HepG2 (cell line): ENCODE results near the gene MAGEA4. TPM values are rescaled to one million over a fixed set of nuclear protein-coding genes. Genes with fewer than 3 reads are reported as not detected.

ENCODE experiments used
- ARID3A ChIP-seq: IDR thresholded peaks from 2 replicates; pipeline ENCODE4 v1.6.1; 2012; ENCODE audit warnings: low read depth, low read length, improper control_type of control experiment
- DBP ChIP-seq: sonication (generic); formaldehyde crosslinking; IDR thresholded peaks from 2 replicates; pipeline ENCODE4 v1.4.0; 2020; ENCODE audit warnings: missing genetic modification reagents; ENCODE audit errors: not compliant biosample characterization
- FOXA3 ChIP-seq: IDR thresholded peaks from 2 replicates; pipeline ENCODE4 v1.6.1; 2016; ENCODE audit warnings: missing genetic modification reagents, missing compliant biosample characterization
- FOXP4 ChIP-seq: sonication (generic); formaldehyde crosslinking; IDR thresholded peaks from 2 replicates; pipeline ENCODE4 v1.4.0; 2020; ENCODE audit warnings: missing genetic modification reagents
- HDAC2 ChIP-seq: sonication (generic); formaldehyde crosslinking; IDR thresholded peaks from 2 replicates; pipeline ENCODE4 v1.4.0; 2020; ENCODE audit warnings: missing genetic modification reagents
- KDM2A ChIP-seq: sonication (generic); formaldehyde crosslinking; IDR thresholded peaks from 2 replicates; pipeline ENCODE4 v1.4.0; 2020; ENCODE audit warnings: low read depth, missing genetic modification reagents, borderline replicate concordance
- MAFK ChIP-seq, 2 experiments: IDR thresholded peaks in 1 of 2; conservative IDR thresholded peaks in 1 of 2; 2 replicates each; pipeline ENCODE4 v1.6.1; 2011; ENCODE audit warnings: improper control_type of control experiment in 2 of 2, low read length in 2 of 2
- MEIS2 ChIP-seq: sonication (generic); formaldehyde crosslinking; IDR thresholded peaks from 2 replicates; pipeline ENCODE4 v1.9.0; 2021; ENCODE audit warnings: mild to moderate bottlenecking, missing genetic modification reagents
- MYPOP ChIP-seq: sonication (generic); formaldehyde crosslinking; IDR thresholded peaks from 2 replicates; pipeline ENCODE4 v1.8.1; 2023; ENCODE audit warnings: mild to moderate bottlenecking, moderate library complexity, missing genetic modification reagents
- POGZ ChIP-seq: sonication (generic); formaldehyde crosslinking; IDR thresholded peaks from 2 replicates; pipeline ENCODE4 v1.4.0; 2020; ENCODE audit warnings: mild to moderate bottlenecking, missing genetic modification reagents
- RCOR2 ChIP-seq: IDR thresholded peaks from 2 replicates; pipeline ENCODE4 v1.6.1; 2016; ENCODE audit warnings: missing biosample characterization, missing genetic modification reagents
- SALL2 ChIP-seq: sonication (generic); formaldehyde crosslinking; IDR thresholded peaks from 2 replicates; pipeline ENCODE4 v1.8.1; 2023; ENCODE audit warnings: mild to moderate bottlenecking, missing genetic modification reagents, inconsistent platforms
- SMC3 ChIP-seq: IDR thresholded peaks from 2 replicates; pipeline ENCODE4 v1.6.1; 2011; ENCODE audit warnings: low read length, improper control_type of control experiment
- ZBTB37 ChIP-seq: sonication (generic); formaldehyde crosslinking; IDR thresholded peaks from 2 replicates; pipeline ENCODE4 v1.4.0; 2020; ENCODE audit warnings: mild to moderate bottlenecking, missing genetic modification reagents
- ZNF234 ChIP-seq: sonication (generic); formaldehyde crosslinking; conservative IDR thresholded peaks from 2 replicates; pipeline ENCODE4 v1.5.1; 2020; ENCODE audit warnings: mild to moderate bottlenecking, missing genetic modification reagents
- ZNF350 ChIP-seq: sonication (generic); formaldehyde crosslinking; IDR thresholded peaks from 2 replicates; pipeline ENCODE4 v1.4.0; 2020; ENCODE audit warnings: mild to moderate bottlenecking, low read depth, missing genetic modification reagents, borderline replicate concordance
- ZNF580 ChIP-seq: IDR thresholded peaks from 2 replicates; pipeline ENCODE4 v1.6.1; 2016; ENCODE audit warnings: low read depth, borderline replicate concordance
- ZNF589 ChIP-seq: sonication (generic); formaldehyde crosslinking; conservative IDR thresholded peaks from 2 replicates; pipeline ENCODE4 v1.8.0; 2022; ENCODE audit warnings: mild to moderate bottlenecking, moderate library complexity, missing genetic modification reagents
- ZNF614 ChIP-seq: IDR thresholded peaks from 2 replicates; pipeline ENCODE4 v1.6.1; 2018; ENCODE audit warnings: missing biosample characterization, missing genetic modification reagents, inconsistent platforms, borderline replicate concordance
- ZNF770 ChIP-seq: sonication (generic); formaldehyde crosslinking; IDR thresholded peaks from 2 replicates; pipeline ENCODE4 v1.5.0; 2020; ENCODE audit warnings: mild to moderate bottlenecking, missing genetic modification reagents
- polyA plus RNA-seq, 8 experiments: library from polyadenylated mRNA; depleted of rRNA in 3 of 8; stranded (reverse) in 7 of 8; unstranded in 1 of 8; fragments of >200 nt; fragmentation: Illumina TruSeq in 4 of 8; extraction: Trizol in 4 of 8; gene quantifications; 2 replicates each; pipeline versions ENCODE4 v1.2.1 to v1.2.3, GENCODE V29; 2011 to 2016; ENCODE audit warnings: low read depth in 4 of 8, missing spikeins in 1 of 8, mixed read lengths in 1 of 8; ENCODE audit not compliant: insufficient read depth in 1 of 8
- total RNA-seq, 5 experiments: library from RNA; depleted of rRNA; stranded (reverse); fragments of >200 nt; fragmentation: Illumina TruSeq; extraction: Trizol; gene quantifications; 2 replicates each; pipeline ENCODE4 v1.2.3, GENCODE V29; 2016; ENCODE audit warnings: low read depth in 1 of 5

The MAGEA4 gene
- total and polyA plus RNA-seq, 2 of the 13 experiments (the other 11 are each of a cell fraction or from before 2014, with no cell fraction given) = not detected

- TF ChIP-seq ARID3A = 0 out of 2 replicates have a peak, but pooled peaks have one; percentile 26
- no peak for TF ChIP-seq ZBTB37 (CRISPR knock-in tag)
- peak; percentile 17; the same call in 1 of the 2 replicates for TF ChIP-seq KDM2A (CRISPR knock-in tag)
- TF ChIP-seq MEIS2 = peak; percentile 30; the same call in 1 of the 2 replicates
- TF ChIP-seq DBP (CRISPR knock-in tag) = no peak
- no peak for TF ChIP-seq ZNF234 (CRISPR knock-in tag)
- peak; percentile 69; the same call in 1 of the 2 replicates for TF ChIP-seq HDAC2 (CRISPR knock-in tag)
- TF ChIP-seq ZNF614 (CRISPR knock-in tag) = peak; percentile 67; the same call in 1 of the 2 replicates
- 0 out of 2 replicates have a peak, but pooled peaks have one; percentile 48 for TF ChIP-seq RCOR2 (CRISPR knock-in tag)
- TF ChIP-seq MAFK (conservative IDR thresholded peaks at IDR 0.05 in 1 of 2, IDR thresholded peaks at IDR 0.05 in 1 of 2; ENCODE audit: low read length in 2 of 2) = no peak
- TF ChIP-seq ZNF589 (CRISPR knock-in tag) = no peak
- peak; percentile 69 for TF ChIP-seq FOXP4 (CRISPR knock-in tag)
- TF ChIP-seq SALL2 (CRISPR knock-in tag) = no peak
- peak; percentile 78; the same call in 1 of the 2 replicates for TF ChIP-seq MYPOP (CRISPR knock-in tag)
- peak; percentile 19; the same call in 1 of the 2 replicates for TF ChIP-seq SMC3
- TF ChIP-seq FOXA3 (CRISPR knock-in tag) = peak; percentile 46
- peak; percentile 54; the same call in 1 of the 2 replicates for TF ChIP-seq ZNF350 (CRISPR knock-in tag)
- peak; percentile 21; the same call in 1 of the 2 replicates for TF ChIP-seq ZNF580 (CRISPR knock-in tag)
- peak; percentile 58; the same call in 1 of the 2 replicates for TF ChIP-seq ZNF770
- TF ChIP-seq POGZ (CRISPR knock-in tag) = 0 out of 2 replicates have a peak, but pooled peaks have one; percentile 23
Observed at GRCh38 chrX:151970661-151971060, 58.0 kb downstream of the MAGEA4 start (continued).
